ENCODE measurements around the gene IFT22. TPM values are rescaled to one million over a fixed set of nuclear protein-coding genes. Genes with fewer than 3 reads are reported as not detected.
"Not testable (repeated sequence)": the region's sequence is repeated elsewhere in the genome, so short reads cannot be mapped to it uniquely, and the experiment has no call there.

The IFT22 gene
- total and polyA plus RNA-seq, 4 donors, result 36.1 to 66.0 (median 62.1) TPM

DNA sequence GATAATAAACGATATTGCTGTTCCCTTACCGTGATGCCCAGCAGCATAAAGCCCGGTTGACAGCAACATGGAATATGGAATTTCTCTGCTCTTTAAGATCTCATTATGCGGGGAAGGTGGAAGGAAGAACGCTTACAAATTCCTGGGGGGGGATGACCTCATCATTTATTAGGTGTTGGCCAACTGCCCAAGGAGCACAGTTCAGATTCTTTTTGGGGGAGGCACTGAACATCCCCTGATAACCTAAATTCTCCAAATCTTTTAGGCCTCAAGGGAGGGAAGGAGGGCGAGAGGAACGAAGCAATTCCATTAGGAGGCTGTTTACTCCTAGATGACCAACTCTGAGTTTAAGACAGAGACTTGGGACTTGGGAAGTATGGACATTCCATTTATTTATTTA lies 35.8 kb upstream of the IFT22 start:
- no peaks in the 10 kb centered on the region for H3K36me3 ChIP-seq (ENCODE audit: control insufficient read depth, insufficient read depth, low read length)
- H3K27me3 ChIP-seq (ENCODE audit: control insufficient read depth, insufficient read depth, low read length), result peaks cover under 1% of the 10 kb centered on the region
- H3K4me1 ChIP-seq (ENCODE audit: control insufficient read depth, insufficient read depth, low read length), result peaks cover 5% of the 10 kb centered on the region
- H3K9me3 ChIP-seq (ENCODE audit: control insufficient read depth, insufficient read depth, low read length), result no peaks in the 10 kb centered on the region
- DNase-seq (ENCODE audit: low read depth in 4 of 6, low spot score in 6 of 6), result no peak
- H3K27ac ChIP-seq (ENCODE audit: low read depth, low read length), result no peak overlapping the region
- whole genome bisulfite sequencing (ENCODE audit: insufficient coverage), result 67% methylated on average over 3 of the region's 7 CpGs
- no peak overlapping the region for H3K4me3 ChIP-seq (ENCODE audit: low read depth, low read length)

DNA sequence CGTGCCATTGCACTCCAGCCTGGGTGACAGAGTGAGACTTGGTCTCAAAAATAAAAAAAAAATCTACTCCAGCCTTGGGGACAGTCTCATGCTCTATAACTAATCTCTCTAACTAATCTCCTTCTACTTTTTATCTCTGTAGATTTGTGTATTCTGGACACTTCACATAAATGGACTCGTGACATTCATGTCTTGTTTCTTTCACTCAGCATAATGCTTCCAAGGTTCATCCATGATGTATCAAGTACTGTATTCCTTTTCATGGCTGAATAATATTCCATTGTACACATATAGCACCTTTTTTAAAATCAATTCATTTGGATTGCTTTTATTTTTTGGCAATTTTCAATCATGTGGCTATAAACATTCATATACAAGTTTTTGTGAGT lies 31.3 kb upstream of the IFT22 start:
- Histone ChIP-seq H3K4me1 (ENCODE audit: control insufficient read depth, insufficient read depth, low read length) (no peaks in the 10 kb centered on the region), H3K9me3 (ENCODE audit: control insufficient read depth, insufficient read depth, low read length) (no peaks in the 10 kb centered on the region), H3K27me3 (ENCODE audit: control insufficient read depth, insufficient read depth, low read length) (no peaks in the 10 kb centered on the region), H3K4me3 (ENCODE audit: low read depth, low read length) (no peak overlapping the region), H3K36me3 (ENCODE audit: control insufficient read depth, insufficient read depth, low read length) (no peaks in the 10 kb centered on the region), H3K27ac (ENCODE audit: low read depth, low read length) (no peak overlapping the region)
- DNase-seq (ENCODE audit: low read depth in 4 of 6, low spot score in 6 of 6), result no peak
- no CpG with 5 or more reads among the region's 2 CpGs for WGBS (ENCODE audit: insufficient coverage)

DNA sequence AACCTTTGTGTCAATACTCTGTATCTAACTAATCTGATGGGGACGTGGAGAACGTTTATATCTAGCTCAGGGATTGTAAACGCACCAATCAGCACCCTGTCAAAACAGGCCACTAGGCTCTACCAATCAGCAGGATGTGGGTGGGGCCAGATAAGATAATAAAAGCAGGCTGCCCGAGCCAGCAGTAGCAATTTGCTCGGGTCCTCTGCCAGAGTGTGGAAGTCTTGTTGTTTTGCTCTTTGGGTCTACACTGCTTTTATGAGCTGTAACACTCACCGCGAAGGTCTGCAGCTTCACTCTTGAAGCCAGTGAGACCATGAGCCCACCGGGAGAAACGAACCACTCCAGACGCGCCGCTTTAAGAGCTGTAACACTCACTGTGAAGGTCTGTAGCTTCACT lies 27.7 kb upstream of the IFT22 start:
- H3K27me3 ChIP-seq (ENCODE audit: control insufficient read depth, insufficient read depth, low read length); H3K4me3 ChIP-seq (ENCODE audit: low read depth, low read length); H3K36me3 ChIP-seq (ENCODE audit: control insufficient read depth, insufficient read depth, low read length); DNase-seq (ENCODE audit: low read depth in 4 of 6, low spot score in 6 of 6); H3K4me1 ChIP-seq (ENCODE audit: control insufficient read depth, insufficient read depth, low read length); H3K27ac ChIP-seq (ENCODE audit: low read depth, low read length); H3K9me3 ChIP-seq (ENCODE audit: control insufficient read depth, insufficient read depth, low read length): not testable (repeated sequence)
- WGBS (ENCODE audit: insufficient coverage), result 88% methylated on average over 9 of the region's 12 CpGs

DNA sequence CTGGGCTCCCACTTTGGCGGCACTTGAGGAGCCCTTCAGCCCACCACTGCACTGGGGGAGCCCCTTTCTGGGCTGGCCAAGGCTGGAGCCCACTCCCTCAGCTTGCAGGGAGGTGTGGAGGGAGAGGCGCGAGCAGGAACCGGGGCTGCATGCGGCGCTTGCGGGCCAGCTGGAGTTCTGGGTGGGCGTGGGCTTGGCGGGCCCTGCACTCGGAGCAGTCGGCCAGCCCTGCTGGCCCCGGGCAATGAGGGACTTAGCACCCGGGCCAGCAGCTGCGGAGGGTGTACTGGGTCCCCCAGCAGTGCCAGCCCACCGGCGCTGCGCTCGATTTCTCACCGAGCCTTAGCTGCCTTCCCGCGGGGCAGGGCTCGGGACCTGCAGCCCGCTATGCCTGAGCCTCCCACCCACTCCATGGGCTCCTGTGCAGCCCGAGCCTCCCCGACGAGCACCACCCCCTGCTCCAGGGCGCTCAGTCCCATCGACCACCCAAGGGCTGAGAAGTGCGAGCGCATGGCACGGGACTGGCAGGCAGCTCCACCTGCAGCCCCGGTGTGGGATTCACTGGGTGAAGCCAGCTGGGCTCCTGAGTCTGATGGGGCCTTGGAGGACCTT lies 26.9 kb upstream of the IFT22 start:
- H3K4me3 ChIP-seq (ENCODE audit: low read depth, low read length); H3K9me3 ChIP-seq (ENCODE audit: control insufficient read depth, insufficient read depth, low read length); H3K27ac ChIP-seq (ENCODE audit: low read depth, low read length); DNase-seq (ENCODE audit: low read depth in 4 of 6, low spot score in 6 of 6); H3K36me3 ChIP-seq (ENCODE audit: control insufficient read depth, insufficient read depth, low read length); H3K27me3 ChIP-seq (ENCODE audit: control insufficient read depth, insufficient read depth, low read length); H3K4me1 ChIP-seq (ENCODE audit: control insufficient read depth, insufficient read depth, low read length): not testable (repeated sequence)
- WGBS (ENCODE audit: insufficient coverage), result 92% methylated on average over 15 of the region's 32 CpGs

DNA sequence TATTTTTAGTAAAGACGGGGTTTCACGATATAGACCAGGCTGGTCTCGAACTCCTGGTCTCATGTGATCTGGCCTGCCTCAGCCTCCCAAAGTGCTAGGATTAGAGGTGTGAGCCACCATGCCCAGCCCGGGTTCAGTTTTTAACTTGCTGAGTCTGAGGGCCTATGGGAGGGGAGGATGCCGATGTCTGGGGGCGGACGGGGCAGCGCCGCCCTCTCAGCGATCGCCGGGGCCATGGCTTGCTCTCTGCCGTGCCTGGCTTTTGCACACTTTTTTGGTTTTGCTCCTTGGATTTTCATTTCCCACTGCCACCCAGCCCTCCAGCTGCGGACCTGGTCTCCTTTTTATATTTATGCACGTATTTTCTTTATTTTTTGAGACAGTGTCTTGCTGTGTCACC lies 25.9 kb upstream of the IFT22 start:
- 91% methylated on average over 14 of the region's 15 CpGs for WGBS (ENCODE audit: insufficient coverage)
- no peaks in the 10 kb centered on the region for H3K4me1 ChIP-seq (ENCODE audit: control insufficient read depth, insufficient read depth, low read length)
- peaks cover 2% of the 10 kb centered on the region for H3K36me3 ChIP-seq (ENCODE audit: control insufficient read depth, insufficient read depth, low read length)

DNA sequence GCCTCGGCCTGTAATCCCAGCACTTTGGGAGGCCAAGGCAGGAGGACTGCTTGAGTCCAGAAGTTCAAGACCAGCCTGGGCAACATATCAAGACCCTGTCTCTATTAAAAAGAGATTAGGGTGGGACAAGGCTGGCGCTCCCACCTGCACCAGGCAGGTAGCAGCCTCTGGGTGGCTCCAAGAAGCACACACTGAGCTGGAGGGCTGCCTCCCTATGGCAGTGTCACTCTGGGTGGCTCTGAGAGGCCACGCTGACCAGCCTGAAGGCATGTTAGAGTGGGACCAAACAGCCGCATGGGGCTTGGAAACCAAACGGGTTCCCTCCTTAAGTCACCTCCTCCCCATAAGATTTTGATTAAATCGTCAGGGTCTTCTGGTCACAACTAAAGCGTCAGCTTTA lies 21.3 kb upstream of the IFT22 start:
- H3K4me3 ChIP-seq (ENCODE audit: low read depth, low read length), result no peak overlapping the region
- no peak for DNase-seq (ENCODE audit: low read depth in 4 of 6, low spot score in 6 of 6)
- H3K27ac ChIP-seq (ENCODE audit: low read depth, low read length), result no peak overlapping the region
- 70% methylated on average over 6 of the region's 7 CpGs for WGBS (ENCODE audit: insufficient coverage)
- no peaks in the 10 kb centered on the region for H3K4me1 ChIP-seq (ENCODE audit: control insufficient read depth, insufficient read depth, low read length)
- peaks cover 2% of the 10 kb centered on the region for H3K36me3 ChIP-seq (ENCODE audit: control insufficient read depth, insufficient read depth, low read length)
- H3K9me3 ChIP-seq (ENCODE audit: control insufficient read depth, insufficient read depth, low read length), result no peaks in the 10 kb centered on the region
- H3K27me3 ChIP-seq (ENCODE audit: control insufficient read depth, insufficient read depth, low read length), result no peaks in the 10 kb centered on the region

More for the DNA sequence above, 25.9 kb upstream of the IFT22 start:
- no peak overlapping the region for H3K4me3 ChIP-seq (ENCODE audit: low read depth, low read length)
- no peaks in the 10 kb centered on the region for H3K27me3 ChIP-seq (ENCODE audit: control insufficient read depth, insufficient read depth, low read length)
- no peaks in the 10 kb centered on the region for H3K9me3 ChIP-seq (ENCODE audit: control insufficient read depth, insufficient read depth, low read length)
- DNase-seq (ENCODE audit: low read depth in 4 of 6, low spot score in 6 of 6), result no peak
- H3K27ac ChIP-seq (ENCODE audit: low read depth, low read length), result no peak overlapping the region

DNA sequence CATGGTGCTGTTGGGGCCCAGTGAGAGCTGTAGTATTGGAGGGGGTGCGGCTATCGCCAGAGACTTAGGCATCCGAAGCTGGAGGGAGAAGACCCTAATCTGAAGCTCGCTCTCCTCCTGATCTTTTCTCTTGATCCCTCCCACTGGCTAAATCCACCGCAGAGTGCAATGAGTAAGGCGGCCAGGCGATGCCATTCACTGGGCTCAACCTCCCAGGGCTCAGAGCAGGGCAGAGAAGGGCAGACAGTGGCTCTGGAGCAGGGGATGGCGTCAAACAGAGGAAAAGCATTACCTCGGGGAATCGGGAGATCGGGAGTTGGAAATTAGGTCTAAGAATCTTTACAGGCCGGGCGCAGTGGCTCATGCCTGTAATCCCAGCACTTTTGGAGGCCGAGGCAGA lies 18.8 kb upstream of the IFT22 start:
- no peak overlapping the region for H3K27ac ChIP-seq (ENCODE audit: low read depth, low read length)
- 84% methylated on average over 11 of the region's 14 CpGs for WGBS (ENCODE audit: insufficient coverage)
- no peak for DNase-seq (ENCODE audit: low read depth in 4 of 6, low spot score in 6 of 6)

DNA sequence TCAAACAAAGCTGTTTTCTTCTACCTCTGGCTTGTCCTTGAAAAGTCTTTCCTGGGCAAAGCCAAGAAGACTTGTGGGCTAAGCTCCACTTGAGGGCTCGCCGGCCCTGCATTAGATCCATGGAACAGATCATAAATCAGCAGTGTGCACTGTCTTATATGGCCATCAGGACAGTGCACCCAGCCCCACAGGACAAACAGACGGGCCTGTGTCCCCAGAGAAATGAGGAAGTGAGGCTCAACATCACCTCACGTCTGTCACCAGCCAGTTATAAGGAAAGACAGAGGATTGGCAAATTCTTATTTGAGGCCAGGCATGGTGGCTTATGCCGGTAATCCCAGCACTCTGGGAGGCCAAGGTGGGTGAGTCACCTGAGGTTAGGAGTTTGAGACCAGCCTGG lies 12.3 kb upstream of the IFT22 start:
- no peak overlapping the region for H3K4me3 ChIP-seq (ENCODE audit: low read depth, low read length)
- H3K9me3 ChIP-seq (ENCODE audit: control insufficient read depth, insufficient read depth, low read length), result no peaks in the 10 kb centered on the region
- no peak overlapping the region for H3K27ac ChIP-seq (ENCODE audit: low read depth, low read length)
- no peaks in the 10 kb centered on the region for H3K4me1 ChIP-seq (ENCODE audit: control insufficient read depth, insufficient read depth, low read length)
- no peaks in the 10 kb centered on the region for H3K27me3 ChIP-seq (ENCODE audit: control insufficient read depth, insufficient read depth, low read length)
- DNase-seq (ENCODE audit: low read depth in 4 of 6, low spot score in 6 of 6), result no peak
- WGBS (ENCODE audit: insufficient coverage), result 51% methylated on average over 3 of the region's 5 CpGs
- no peaks in the 10 kb centered on the region for H3K36me3 ChIP-seq (ENCODE audit: control insufficient read depth, insufficient read depth, low read length)

More for the DNA sequence above, 18.8 kb upstream of the IFT22 start:
- no peaks in the 10 kb centered on the region for H3K27me3 ChIP-seq (ENCODE audit: control insufficient read depth, insufficient read depth, low read length)
- H3K4me1 ChIP-seq (ENCODE audit: control insufficient read depth, insufficient read depth, low read length), result no peaks in the 10 kb centered on the region
- no peak overlapping the region for H3K4me3 ChIP-seq (ENCODE audit: low read depth, low read length)
- H3K9me3 ChIP-seq (ENCODE audit: control insufficient read depth, insufficient read depth, low read length), result no peaks in the 10 kb centered on the region
- no peaks in the 10 kb centered on the region for H3K36me3 ChIP-seq (ENCODE audit: control insufficient read depth, insufficient read depth, low read length)

DNA sequence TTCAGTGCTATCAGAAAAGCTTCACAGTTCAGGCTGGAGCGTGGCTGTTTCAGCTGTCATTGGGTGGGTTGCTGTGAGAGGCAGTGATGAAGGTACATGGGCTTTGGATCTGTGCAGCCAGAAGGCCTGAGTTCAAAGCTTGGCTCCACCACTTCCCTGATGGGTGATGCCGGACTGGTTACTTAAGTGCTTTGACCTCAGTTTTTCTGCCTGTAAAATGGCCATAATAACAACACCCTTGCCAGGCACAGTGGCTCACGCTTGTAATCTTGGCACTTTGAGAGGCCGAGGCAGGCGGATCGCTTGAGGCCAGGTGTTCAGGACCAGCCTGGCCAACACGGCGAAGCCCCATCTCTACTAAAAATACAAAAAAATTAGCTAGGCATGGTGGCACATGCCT lies 10.4 kb upstream of the IFT22 start:
- Histone ChIP-seq H3K4me3 (ENCODE audit: low read depth, low read length) (no peak overlapping the region), H3K27me3 (ENCODE audit: control insufficient read depth, insufficient read depth, low read length) (no peaks in the 10 kb centered on the region), H3K36me3 (ENCODE audit: control insufficient read depth, insufficient read depth, low read length) (no peaks in the 10 kb centered on the region), H3K4me1 (ENCODE audit: control insufficient read depth, insufficient read depth, low read length) (no peaks in the 10 kb centered on the region), H3K27ac (ENCODE audit: low read depth, low read length) (no peak overlapping the region), H3K9me3 (ENCODE audit: control insufficient read depth, insufficient read depth, low read length) (no peaks in the 10 kb centered on the region)
- whole genome bisulfite sequencing (ENCODE audit: insufficient coverage), result 94% methylated on average over 8 of the region's 8 CpGs
- DNase-seq (ENCODE audit: low read depth in 4 of 6, low spot score in 6 of 6), result no peak

DNA sequence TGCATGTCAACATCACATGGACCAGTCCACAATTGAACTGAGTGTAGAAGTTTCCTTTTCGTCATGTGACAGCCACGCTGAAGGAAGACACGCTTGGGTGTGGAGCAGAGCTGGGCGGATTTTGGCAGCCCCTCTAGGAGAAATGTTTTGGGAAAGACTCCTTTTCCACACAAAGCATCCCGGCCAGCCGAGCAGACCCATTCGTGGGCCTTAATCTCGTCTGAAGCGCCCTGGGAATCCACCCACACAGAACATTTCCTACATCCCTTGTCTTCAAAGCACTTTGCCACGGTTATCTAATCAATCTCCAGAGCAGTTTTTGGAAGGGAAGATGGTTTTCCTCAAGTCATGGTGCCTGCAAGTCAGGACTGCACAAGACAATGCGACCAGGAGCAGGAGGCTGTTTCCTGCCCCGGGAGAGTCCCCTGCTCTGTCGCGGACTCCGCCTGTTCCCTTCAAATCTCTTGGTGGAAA lies 8.4 kb upstream of the IFT22 start:
- no peak for DNase-seq (ENCODE audit: low read depth in 4 of 6, low spot score in 6 of 6)
- no peak overlapping the region for H3K4me3 ChIP-seq (ENCODE audit: low read depth, low read length)
- 53% methylated on average over 5 of the region's 15 CpGs for whole genome bisulfite sequencing (ENCODE audit: insufficient coverage)
- H3K36me3 ChIP-seq (ENCODE audit: control insufficient read depth, insufficient read depth, low read length), result no peaks in the 10 kb centered on the region
- H3K27me3 ChIP-seq (ENCODE audit: control insufficient read depth, insufficient read depth, low read length), result no peaks in the 10 kb centered on the region
- no peak overlapping the region for H3K27ac ChIP-seq (ENCODE audit: low read depth, low read length)
- H3K4me1 ChIP-seq (ENCODE audit: control insufficient read depth, insufficient read depth, low read length), result no peaks in the 10 kb centered on the region
- H3K9me3 ChIP-seq (ENCODE audit: control insufficient read depth, insufficient read depth, low read length), result no peaks in the 10 kb centered on the region
